Measurements from ENCODE around the gene SMARCC1.

DNA sequence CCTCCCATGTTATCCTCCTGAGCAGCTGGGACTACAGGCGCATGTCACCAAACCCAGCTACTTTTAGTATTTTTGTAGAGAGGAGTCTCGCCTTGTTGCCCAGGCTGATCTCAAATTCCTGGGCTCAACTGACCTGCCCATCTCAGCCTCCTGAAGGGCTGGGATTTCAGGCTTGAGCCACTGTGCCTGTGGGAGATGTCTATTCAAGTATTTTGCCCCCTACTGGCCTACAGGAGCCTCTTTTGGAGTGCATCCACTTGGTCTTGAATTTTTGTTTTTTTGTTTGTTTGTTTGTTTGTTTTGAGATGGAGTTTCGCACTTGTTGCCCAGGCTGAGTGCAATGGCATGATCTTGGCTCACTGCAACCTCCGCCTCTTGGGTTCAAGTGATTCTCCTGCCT lies 18.0 kb upstream of the SMARCC1 start:
- TF ChIP-seq, protein P1, sequence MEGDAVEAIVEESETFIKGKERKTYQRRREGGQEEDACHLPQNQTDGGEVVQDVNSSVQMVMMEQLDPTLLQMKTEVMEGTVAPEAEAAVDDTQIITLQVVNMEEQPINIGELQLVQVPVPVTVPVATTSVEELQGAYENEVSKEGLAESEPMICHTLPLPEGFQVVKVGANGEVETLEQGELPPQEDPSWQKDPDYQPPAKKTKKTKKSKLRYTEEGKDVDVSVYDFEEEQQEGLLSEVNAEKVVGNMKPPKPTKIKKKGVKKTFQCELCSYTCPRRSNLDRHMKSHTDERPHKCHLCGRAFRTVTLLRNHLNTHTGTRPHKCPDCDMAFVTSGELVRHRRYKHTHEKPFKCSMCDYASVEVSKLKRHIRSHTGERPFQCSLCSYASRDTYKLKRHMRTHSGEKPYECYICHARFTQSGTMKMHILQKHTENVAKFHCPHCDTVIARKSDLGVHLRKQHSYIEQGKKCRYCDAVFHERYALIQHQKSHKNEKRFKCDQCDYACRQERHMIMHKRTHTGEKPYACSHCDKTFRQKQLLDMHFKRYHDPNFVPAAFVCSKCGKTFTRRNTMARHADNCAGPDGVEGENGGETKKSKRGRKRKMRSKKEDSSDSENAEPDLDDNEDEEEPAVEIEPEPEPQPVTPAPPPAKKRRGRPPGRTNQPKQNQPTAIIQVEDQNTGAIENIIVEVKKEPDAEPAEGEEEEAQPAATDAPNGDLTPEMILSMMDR (IDR thresholded peaks at IDR 0.05): peak in 2 of 3 experiments; percentile 7 to 30
- TF ChIP-seq POLR2A (IDR thresholded peaks at IDR 0.05): no peak

Data from testis (tissue), 2 donors.